HL-60 (cell line): ENCODE measurements around the gene RGS19.
A peak's percentile ranks its signal among the peaks of the same experiment; 100 is the strongest.

Experiments used
- DNase-seq, 2 experiments: peaks; one replicate each; pipeline ENCODE4 v3.0.0-alpha.2; 2010 to 2020; ENCODE audit warnings: low read depth in 1 of 2, low spot score in 1 of 2
- H3K27ac ChIP-seq: fragments of 250-450 bp; sonication (Bioruptor Pico); replicated peaks from 2 replicates; pipeline ENCODE4 v1.5.1; 2020; ENCODE audit warnings: mild to moderate bottlenecking, moderate library complexity
- H3K27me3 ChIP-seq: fragments of 250-450 bp; sonication (Bioruptor Pico); 2 replicates; pipeline ENCODE4 v1.5.1; 2021; ENCODE audit warnings: mild to moderate bottlenecking, moderate library complexity; ENCODE audit not compliant: insufficient read depth, poor library complexity, severe bottlenecking
- H3K4me3 ChIP-seq: replicated peaks from 2 replicates; pipeline ENCODE4 v1.5.1; 2011; ENCODE audit warnings: mild to moderate bottlenecking, control low read depth, low read length; ENCODE audit not compliant: insufficient read depth
- CTCF ChIP-seq: IDR thresholded peaks from one replicate; pipeline ENCODE4 v1.5.1; 2011; ENCODE audit warnings: low read length, control low read depth, inconsistent platforms; ENCODE audit not compliant: insufficient read depth
- GABPA ChIP-seq: IDR thresholded peaks from 2 replicates; pipeline ENCODE4 v1.6.1; 2012; ENCODE audit warnings: low read depth
- POLR2AphosphoS5 ChIP-seq: IDR thresholded peaks from 2 replicates; pipeline ENCODE4 v1.6.1; 2012; ENCODE audit warnings: low read depth
- REST ChIP-seq: IDR thresholded peaks from 2 replicates; pipeline ENCODE4 v1.6.1; 2012; ENCODE audit warnings: low read depth; ENCODE audit not compliant: insufficient replicate concordance
- SPI1 ChIP-seq: IDR thresholded peaks from 2 replicates; pipeline ENCODE4 v1.6.1; 2012; ENCODE audit warnings: low read depth, mild to moderate bottlenecking, borderline replicate concordance

The RGS19 gene

GRCh38 chr20:64103871-64104666, 24.8 kb upstream of the RGS19 start:
- TF ChIP-seq REST: no peak
- TF ChIP-seq CTCF: no peak
- TF ChIP-seq SPI1: no peak
- no peak for TF ChIP-seq POLR2AphosphoS5
- TF ChIP-seq GABPA: no peak
- peaks cover 6% of the 10 kb centered on the region for H3K27me3 ChIP-seq

GRCh38 chr20:64102647-64103354, 23.5 kb upstream of the RGS19 start:
- no peak overlapping the region for H3K27ac ChIP-seq
- no peak overlapping the region for H3K4me3 ChIP-seq
- peaks cover 6% of the 10 kb centered on the region for H3K27me3 ChIP-seq
- TF ChIP-seq CTCF (no peak), SPI1 (no peak), GABPA (no peak), POLR2AphosphoS5 (no peak), REST (no peak)
- DNase-seq: no peak

More at GRCh38 chr20:64103871-64104666, 24.8 kb upstream of the RGS19 start:
- H3K4me3 ChIP-seq: no peak overlapping the region
- no peak for DNase-seq
- no peak overlapping the region for H3K27ac ChIP-seq

- DNase-seq: no peak
- no peak for TF ChIP-seq REST
- peak; percentile 71 for TF ChIP-seq CTCF
- no peak for TF ChIP-seq POLR2AphosphoS5
- TF ChIP-seq GABPA: no peak
- TF ChIP-seq SPI1: no peak
- Histone ChIP-seq H3K27ac (no peak overlapping the region), H3K27me3 (peaks cover 6% of the 10 kb centered on the region), H3K4me3 (peak overlapping the region; percentile 25)
These were observed 22.7 kb upstream of the RGS19 start for GRCh38 chr20:64101731-64102621.
